ENCODE results near the gene CFAP251. TPM values are rescaled to one million over a fixed set of nuclear protein-coding genes. Genes with fewer than 3 reads are reported as not detected.
A peak's percentile ranks its signal among the peaks of the same experiment; 100 is the strongest.

CFAP251 gene
- total and polyA plus RNA-seq, 2 of the 13 experiments (the other 11 are each of a cell fraction or from before 2014, with no cell fraction given): 0.30 to 0.42 TPM

DNA sequence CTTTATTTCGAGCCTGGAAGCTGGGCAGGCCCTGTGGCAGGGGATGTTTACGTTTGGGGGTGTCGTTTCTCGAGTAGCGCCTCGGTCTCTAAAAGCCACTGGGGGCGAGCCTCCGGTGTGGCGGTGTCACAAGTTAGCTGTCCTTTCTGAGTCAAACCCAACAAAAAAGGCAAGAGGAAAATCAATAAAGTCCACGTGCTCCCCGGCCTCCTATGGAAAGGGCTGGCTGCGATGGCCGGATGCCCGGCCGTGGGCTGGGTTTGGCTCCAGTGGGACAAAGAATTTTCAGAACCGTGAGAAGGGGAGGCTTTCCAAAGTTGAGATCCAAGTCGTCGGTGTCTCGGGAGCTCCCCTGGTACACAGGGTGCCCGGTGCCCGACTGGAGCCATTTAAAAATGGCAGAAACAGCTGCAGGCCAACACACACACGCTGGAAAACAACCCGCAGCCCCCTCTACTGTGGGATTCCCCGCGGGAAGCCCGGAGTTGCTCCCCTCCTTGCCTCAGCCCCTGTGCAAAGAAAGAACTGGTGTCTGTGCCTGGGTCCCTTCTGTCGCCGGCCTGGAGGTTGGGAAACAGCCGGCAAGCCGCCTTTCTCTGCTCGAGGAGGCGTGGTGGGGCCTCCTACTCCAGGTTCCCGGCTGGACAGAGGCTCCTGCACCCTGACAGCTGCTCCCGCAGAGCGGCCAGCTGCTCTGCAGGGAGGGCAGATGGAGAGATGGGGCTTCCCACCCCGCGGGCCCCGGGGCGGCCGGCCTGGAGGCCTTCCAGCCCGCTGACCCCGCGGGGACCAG lies 105.1 kb downstream of the CFAP251 start (continued):
- TF ChIP-seq YEATS4 (CRISPR knock-in tag; IDR thresholded peaks at IDR 0.05; ENCODE audit: borderline replicate concordance) (peak; percentile 74), ZSCAN31 (CRISPR knock-in tag; IDR thresholded peaks at IDR 0.05; ENCODE audit: low read depth) (peak; percentile 78; the same call in 1 of the 2 replicates), THAP11 (CRISPR knock-in tag; IDR thresholded peaks at IDR 0.05) (peak; percentile 50; the same call in 1 of the 2 replicates), TOPORS (CRISPR knock-in tag; IDR thresholded peaks at IDR 0.05) (no peak), XRCC5 (optimal IDR thresholded peaks at IDR 0.05; ENCODE audit: low read length) (no peak), GATA4 (IDR thresholded peaks at IDR 0.05; ENCODE audit: borderline replicate concordance, low read depth) (no peak), SOX5 (CRISPR knock-in tag; IDR thresholded peaks at IDR 0.05; ENCODE audit: borderline replicate concordance) (peak; percentile 36; the same call in 1 of the 2 replicates), ZNF441 (CRISPR knock-in tag; IDR thresholded peaks at IDR 0.05; ENCODE audit: borderline replicate concordance) (peak; percentile 43; the same call in 1 of the 2 replicates), FOSL2 (CRISPR knock-in tag; IDR thresholded peaks at IDR 0.05) (peak; percentile 78), CHCHD3 (CRISPR knock-in tag; IDR thresholded peaks at IDR 0.05) (no peak), REL (CRISPR knock-in tag; conservative IDR thresholded peaks at IDR 0.05) (0 out of 2 replicates have a peak, but pooled peaks have one; percentile 62), NRL (CRISPR knock-in tag; IDR thresholded peaks at IDR 0.05; ENCODE audit: borderline replicate concordance) (no peak; the same call in 1 of the 2 replicates), PHF8 (CRISPR knock-in tag; IDR thresholded peaks at IDR 0.05) (peak; percentile 44; the same call in 1 of the 2 replicates)
- TF ChIP-seq, protein P1, sequence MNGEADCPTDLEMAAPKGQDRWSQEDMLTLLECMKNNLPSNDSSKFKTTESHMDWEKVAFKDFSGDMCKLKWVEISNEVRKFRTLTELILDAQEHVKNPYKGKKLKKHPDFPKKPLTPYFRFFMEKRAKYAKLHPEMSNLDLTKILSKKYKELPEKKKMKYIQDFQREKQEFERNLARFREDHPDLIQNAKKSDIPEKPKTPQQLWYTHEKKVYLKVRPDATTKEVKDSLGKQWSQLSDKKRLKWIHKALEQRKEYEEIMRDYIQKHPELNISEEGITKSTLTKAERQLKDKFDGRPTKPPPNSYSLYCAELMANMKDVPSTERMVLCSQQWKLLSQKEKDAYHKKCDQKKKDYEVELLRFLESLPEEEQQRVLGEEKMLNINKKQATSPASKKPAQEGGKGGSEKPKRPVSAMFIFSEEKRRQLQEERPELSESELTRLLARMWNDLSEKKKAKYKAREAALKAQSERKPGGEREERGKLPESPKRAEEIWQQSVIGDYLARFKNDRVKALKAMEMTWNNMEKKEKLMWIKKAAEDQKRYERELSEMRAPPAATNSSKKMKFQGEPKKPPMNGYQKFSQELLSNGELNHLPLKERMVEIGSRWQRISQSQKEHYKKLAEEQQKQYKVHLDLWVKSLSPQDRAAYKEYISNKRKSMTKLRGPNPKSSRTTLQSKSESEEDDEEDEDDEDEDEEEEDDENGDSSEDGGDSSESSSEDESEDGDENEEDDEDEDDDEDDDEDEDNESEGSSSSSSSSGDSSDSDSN (CRISPR knock-in tag; IDR thresholded peaks at IDR 0.05): peak; percentile 69; the same call in 1 of the 2 replicates
- TF ChIP-seq, protein P2, sequence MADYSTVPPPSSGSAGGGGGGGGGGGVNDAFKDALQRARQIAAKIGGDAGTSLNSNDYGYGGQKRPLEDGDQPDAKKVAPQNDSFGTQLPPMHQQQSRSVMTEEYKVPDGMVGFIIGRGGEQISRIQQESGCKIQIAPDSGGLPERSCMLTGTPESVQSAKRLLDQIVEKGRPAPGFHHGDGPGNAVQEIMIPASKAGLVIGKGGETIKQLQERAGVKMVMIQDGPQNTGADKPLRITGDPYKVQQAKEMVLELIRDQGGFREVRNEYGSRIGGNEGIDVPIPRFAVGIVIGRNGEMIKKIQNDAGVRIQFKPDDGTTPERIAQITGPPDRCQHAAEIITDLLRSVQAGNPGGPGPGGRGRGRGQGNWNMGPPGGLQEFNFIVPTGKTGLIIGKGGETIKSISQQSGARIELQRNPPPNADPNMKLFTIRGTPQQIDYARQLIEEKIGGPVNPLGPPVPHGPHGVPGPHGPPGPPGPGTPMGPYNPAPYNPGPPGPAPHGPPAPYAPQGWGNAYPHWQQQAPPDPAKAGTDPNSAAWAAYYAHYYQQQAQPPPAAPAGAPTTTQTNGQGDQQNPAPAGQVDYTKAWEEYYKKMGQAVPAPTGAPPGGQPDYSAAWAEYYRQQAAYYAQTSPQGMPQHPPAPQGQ (CRISPR knock-in tag; IDR thresholded peaks at IDR 0.05; ENCODE audit: borderline replicate concordance): no peak
- TF ChIP-seq, protein P3, sequence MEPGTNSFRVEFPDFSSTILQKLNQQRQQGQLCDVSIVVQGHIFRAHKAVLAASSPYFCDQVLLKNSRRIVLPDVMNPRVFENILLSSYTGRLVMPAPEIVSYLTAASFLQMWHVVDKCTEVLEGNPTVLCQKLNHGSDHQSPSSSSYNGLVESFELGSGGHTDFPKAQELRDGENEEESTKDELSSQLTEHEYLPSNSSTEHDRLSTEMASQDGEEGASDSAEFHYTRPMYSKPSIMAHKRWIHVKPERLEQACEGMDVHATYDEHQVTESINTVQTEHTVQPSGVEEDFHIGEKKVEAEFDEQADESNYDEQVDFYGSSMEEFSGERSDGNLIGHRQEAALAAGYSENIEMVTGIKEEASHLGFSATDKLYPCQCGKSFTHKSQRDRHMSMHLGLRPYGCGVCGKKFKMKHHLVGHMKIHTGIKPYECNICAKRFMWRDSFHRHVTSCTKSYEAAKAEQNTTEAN (CRISPR knock-in tag; conservative IDR thresholded peaks at IDR 0.05): no peak
- TF ChIP-seq, protein P4, sequence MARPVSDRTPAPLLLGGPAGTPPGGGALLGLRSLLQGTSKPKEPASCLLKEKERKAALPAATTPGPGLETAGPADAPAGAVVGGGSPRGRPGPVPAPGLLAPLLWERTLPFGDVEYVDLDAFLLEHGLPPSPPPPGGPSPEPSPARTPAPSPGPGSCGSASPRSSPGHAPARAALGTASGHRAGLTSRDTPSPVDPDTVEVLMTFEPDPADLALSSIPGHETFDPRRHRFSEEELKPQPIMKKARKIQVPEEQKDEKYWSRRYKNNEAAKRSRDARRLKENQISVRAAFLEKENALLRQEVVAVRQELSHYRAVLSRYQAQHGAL (CRISPR knock-in tag; IDR thresholded peaks at IDR 0.05; ENCODE audit: not compliant biosample characterization): no peak
- TF ChIP-seq, protein P5, sequence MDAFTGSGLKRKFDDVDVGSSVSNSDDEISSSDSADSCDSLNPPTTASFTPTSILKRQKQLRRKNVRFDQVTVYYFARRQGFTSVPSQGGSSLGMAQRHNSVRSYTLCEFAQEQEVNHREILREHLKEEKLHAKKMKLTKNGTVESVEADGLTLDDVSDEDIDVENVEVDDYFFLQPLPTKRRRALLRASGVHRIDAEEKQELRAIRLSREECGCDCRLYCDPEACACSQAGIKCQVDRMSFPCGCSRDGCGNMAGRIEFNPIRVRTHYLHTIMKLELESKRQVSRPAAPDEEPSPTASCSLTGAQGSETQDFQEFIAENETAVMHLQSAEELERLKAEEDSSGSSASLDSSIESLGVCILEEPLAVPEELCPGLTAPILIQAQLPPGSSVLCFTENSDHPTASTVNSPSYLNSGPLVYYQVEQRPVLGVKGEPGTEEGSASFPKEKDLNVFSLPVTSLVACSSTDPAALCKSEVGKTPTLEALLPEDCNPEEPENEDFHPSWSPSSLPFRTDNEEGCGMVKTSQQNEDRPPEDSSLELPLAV (CRISPR knock-in tag; conservative IDR thresholded peaks at IDR 0.05; ENCODE audit: low read depth): no peak
- TF ChIP-seq, protein P6, sequence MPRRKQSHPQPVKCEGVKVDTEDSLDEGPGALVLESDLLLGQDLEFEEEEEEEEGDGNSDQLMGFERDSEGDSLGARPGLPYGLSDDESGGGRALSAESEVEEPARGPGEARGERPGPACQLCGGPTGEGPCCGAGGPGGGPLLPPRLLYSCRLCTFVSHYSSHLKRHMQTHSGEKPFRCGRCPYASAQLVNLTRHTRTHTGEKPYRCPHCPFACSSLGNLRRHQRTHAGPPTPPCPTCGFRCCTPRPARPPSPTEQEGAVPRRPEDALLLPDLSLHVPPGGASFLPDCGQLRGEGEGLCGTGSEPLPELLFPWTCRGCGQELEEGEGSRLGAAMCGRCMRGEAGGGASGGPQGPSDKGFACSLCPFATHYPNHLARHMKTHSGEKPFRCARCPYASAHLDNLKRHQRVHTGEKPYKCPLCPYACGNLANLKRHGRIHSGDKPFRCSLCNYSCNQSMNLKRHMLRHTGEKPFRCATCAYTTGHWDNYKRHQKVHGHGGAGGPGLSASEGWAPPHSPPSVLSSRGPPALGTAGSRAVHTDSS (CRISPR knock-in tag; conservative IDR thresholded peaks at IDR 0.05): no peak
